ENCODE measurements around the gene TPMT. TPM values are rescaled to one million over a fixed set of nuclear protein-coding genes. Genes with fewer than 3 reads are reported as not detected.

The TPMT gene
- 21.8 TPM for total RNA-seq
- polyA plus RNA-seq (ENCODE audit: insufficient read depth, low read depth, low replicate concordance) = 67.8 TPM
- long read RNA-seq, donor 1, transcript TPMT-201 (9 exons, 3,181 nt) = major isoform, 7 of 7 reads
- long read RNA-seq, donor 1, partial matches to known transcripts = 0 of 7 reads
- long read RNA-seq, donor 1, other reads (novel, unspliced or antisense) = 0 of 7 reads
- long read RNA-seq, donor 2, partial matches to known transcripts = 0 of 4 reads
- long read RNA-seq, donor 2, other reads (novel, unspliced or antisense) = 0 of 4 reads
- long read RNA-seq, donor 3, transcript TPMT-201 (9 exons, 3,181 nt) = major isoform, 11 of 11 reads
- long read RNA-seq, donor 3, partial matches to known transcripts = 0 of 11 reads
- long read RNA-seq, donor 3, other reads (novel, unspliced or antisense) = 0 of 11 reads
- long read RNA-seq, donor 4, transcript TPMT-201 (9 exons, 3,181 nt) = major isoform, 8 of 8 reads
- long read RNA-seq, donor 4, partial matches to known transcripts = 0 of 8 reads
- long read RNA-seq, donor 4, other reads (novel, unspliced or antisense) = 0 of 8 reads
- long read RNA-seq, donor 5, partial matches to known transcripts = 0 of 2 reads
- long read RNA-seq, donor 5, other reads (novel, unspliced or antisense) = 0 of 2 reads
- long read RNA-seq, donor 6, transcript TPMT-201 (9 exons, 3,181 nt) = major isoform, 15 of 15 reads
- long read RNA-seq, donor 6, partial matches to known transcripts = 0 of 15 reads
- long read RNA-seq, donor 6, other reads (novel, unspliced or antisense) = 0 of 15 reads
- long read RNA-seq, donor 7, transcript TPMT-201 (9 exons, 3,181 nt) = major isoform, 24 of 36 reads
- long read RNA-seq, donor 7, partial matches to known transcripts = 3 of 36 reads
- long read RNA-seq, donor 7, other reads (novel, unspliced or antisense) = 9 of 36 reads
- long read RNA-seq, donor 8, transcript TPMT-201 (9 exons, 3,181 nt) = major isoform, 7 of 7 reads
- long read RNA-seq, donor 8, partial matches to known transcripts = 0 of 7 reads
- long read RNA-seq, donor 8, other reads (novel, unspliced or antisense) = 0 of 7 reads
- long read RNA-seq, donor 9, transcript TPMT-201 (9 exons, 3,181 nt) = major isoform, 8 of 8 reads
- long read RNA-seq, donor 9, partial matches to known transcripts = 0 of 8 reads
- long read RNA-seq, donor 9, other reads (novel, unspliced or antisense) = 0 of 8 reads
- long read RNA-seq, donor 10, partial matches to known transcripts = 0 of 4 reads
- long read RNA-seq, donor 10, other reads (novel, unspliced or antisense) = 0 of 4 reads

GRCh38 chr6:18154507-18155149, at the start of gene TPMT:
TSS of gene TPMT (minus strand) at chr6:18155077. CDS start at chr6:18149127, 5,950 bp downstream.
- peak in 1 of 5 donors; percentile 67 for DNase-seq
- FAIRE-seq = no peak
- Histone ChIP-seq H3K4me1 (ENCODE audit: control insufficient read depth in 2 of 3, insufficient read depth in 2 of 3, low read depth in 1 of 3, low read length in 3 of 3) (peaks cover 0 to 8% (median 8%) of the 10 kb centered on the region in 3 donors), H3K36me3 (ENCODE audit: control insufficient read depth in 2 of 3, insufficient read depth in 3 of 3, low read length in 3 of 3) (no peaks in the 10 kb centered on the region), H3K27me3 (ENCODE audit: control insufficient read depth, insufficient read depth, low read length) (no peaks in the 10 kb centered on the region), H3K9me3 (ENCODE audit: control insufficient read depth in 2 of 3, insufficient read depth in 1 of 3, low read length in 3 of 3) (no peaks in the 10 kb centered on the region), H3K27ac (ENCODE audit: low read depth in 2 of 2, low read length in 2 of 2) (peak within 1 kb of the TSS; percentile 86 to 92), H3K4me3 (ENCODE audit: low read length in 3 of 3) (peak within 1 kb of the TSS; percentile 95 to 99 (median 95)), H3K9ac (ENCODE audit: low read length in 3 of 3) (peak within 1 kb of the TSS; percentile 89 to 96 (median 93))
- intact Hi-C loops (cut with DNase I) = no loop called here
- no peak for TF ChIP-seq CTCF (IDR thresholded peaks at IDR 0.05; ENCODE audit: borderline replicate concordance, extremely low read depth, insufficient read depth)

GRCh38 chr6:18203786-18204185, 48.9 kb upstream of the TPMT start:
- Histone ChIP-seq H3K9ac (ENCODE audit: low read length in 3 of 3) (no peak overlapping the region), H3K27me3 (ENCODE audit: control insufficient read depth, insufficient read depth, low read length) (no peaks in the 10 kb centered on the region), H3K27ac (ENCODE audit: low read depth in 2 of 2, low read length in 2 of 2) (no peak overlapping the region), H3K36me3 (ENCODE audit: control insufficient read depth in 2 of 3, insufficient read depth in 3 of 3, low read length in 3 of 3) (peaks cover 0 to 12% (median 8%) of the 10 kb centered on the region in 3 donors), H3K4me1 (ENCODE audit: control insufficient read depth in 2 of 3, insufficient read depth in 2 of 3, low read depth in 1 of 3, low read length in 3 of 3) (no peaks in the 10 kb centered on the region), H3K4me3 (ENCODE audit: low read length in 3 of 3) (no peak overlapping the region), H3K9me3 (ENCODE audit: control insufficient read depth in 2 of 3, insufficient read depth in 1 of 3, low read length in 3 of 3) (no peaks in the 10 kb centered on the region)
- FAIRE-seq (no peak), DNase-seq (no peak)
- TF ChIP-seq CTCF (IDR thresholded peaks at IDR 0.05; ENCODE audit: borderline replicate concordance, extremely low read depth, insufficient read depth) = no peak
- intact Hi-C loops (cut with DNase I) = no loop called here

- no peak for TF ChIP-seq CTCF (IDR thresholded peaks at IDR 0.05; ENCODE audit: borderline replicate concordance, extremely low read depth, insufficient read depth)
- H3K4me3 ChIP-seq (ENCODE audit: low read length in 3 of 3) = no peak overlapping the region
- intact Hi-C loops (cut with DNase I) = no loop called here
- no peaks in the 10 kb centered on the region for H3K4me1 ChIP-seq (ENCODE audit: control insufficient read depth in 2 of 3, insufficient read depth in 2 of 3, low read depth in 1 of 3, low read length in 3 of 3)
- no peaks in the 10 kb centered on the region for H3K9me3 ChIP-seq (ENCODE audit: control insufficient read depth in 2 of 3, insufficient read depth in 1 of 3, low read length in 3 of 3)
- peaks cover 0 to 8% (median 0%) of the 10 kb centered on the region in 3 donors for H3K36me3 ChIP-seq (ENCODE audit: control insufficient read depth in 2 of 3, insufficient read depth in 3 of 3, low read length in 3 of 3)
- DNase-seq (no peak), FAIRE-seq (no peak)
- no peaks in the 10 kb centered on the region for H3K27me3 ChIP-seq (ENCODE audit: control insufficient read depth, insufficient read depth, low read length)
- H3K9ac ChIP-seq (ENCODE audit: low read length in 3 of 3) = no peak overlapping the region
- no peak overlapping the region for H3K27ac ChIP-seq (ENCODE audit: low read depth in 2 of 2, low read length in 2 of 2)
These were observed 37.1 kb upstream of the TPMT start for GRCh38 chr6:18192026-18192425.
